Stimulated activated CD4-positive, alpha-beta T cell treated with anti-CD3 and anti-CD28 coated beads, Interleukin-12 subunit alpha, Interleukin-12 subunit beta, amount 100 ng/mL, for 48 hours (primary cell): ENCODE measurements around the gene EFS.
"Not testable (repeated sequence)": the region's sequence is repeated elsewhere in the genome, so short reads cannot be mapped to it uniquely, and the experiment has no call there.

ENCODE experiments used
- DNase-seq, 3 donors: peaks; one replicate each; pipeline ENCODE4 v3.0.0-alpha.2; 2020; ENCODE audit warnings: low read depth in 2 of 3, low spot score in 1 of 3

EFS gene

DNA sequence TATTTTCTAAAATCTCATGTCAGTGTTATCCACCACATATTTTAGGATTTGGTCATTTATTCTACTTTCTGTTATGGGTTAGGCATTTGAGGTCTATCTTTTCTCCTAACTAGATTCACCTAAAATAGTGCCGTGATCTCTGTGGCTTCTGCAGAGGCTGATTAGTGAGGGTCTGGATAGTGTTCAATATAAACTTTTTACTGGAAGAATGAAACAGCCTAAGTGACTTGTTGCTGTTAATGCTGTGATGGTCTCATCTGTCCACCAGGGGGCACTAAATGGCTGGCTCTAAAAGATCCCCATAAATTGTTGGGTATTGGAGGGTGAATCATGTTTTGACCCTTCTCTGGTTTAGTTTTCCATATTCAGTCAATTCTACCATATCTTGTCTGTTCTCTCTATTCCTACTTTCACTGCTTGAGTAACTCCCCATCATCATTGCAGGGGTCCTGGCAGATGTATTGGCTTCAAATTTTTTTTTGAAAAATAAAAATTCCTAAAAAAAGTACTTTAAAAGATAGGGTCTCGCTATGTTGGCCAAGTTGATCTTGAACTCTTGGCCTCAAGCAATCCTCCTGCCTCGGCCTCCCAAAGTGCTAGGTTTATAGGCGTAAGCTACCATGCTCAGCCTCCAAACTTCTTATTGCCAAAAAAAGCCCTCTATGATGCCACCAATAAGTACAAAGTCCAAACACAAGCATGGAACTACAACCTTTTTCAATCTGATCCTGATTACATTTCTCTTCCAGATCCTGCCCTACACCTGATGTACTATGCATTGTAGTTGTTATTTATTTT is 36.8 kb downstream of the EFS start:
- peak; percentile 52 to 70 (median 59) for DNase-seq

DNA sequence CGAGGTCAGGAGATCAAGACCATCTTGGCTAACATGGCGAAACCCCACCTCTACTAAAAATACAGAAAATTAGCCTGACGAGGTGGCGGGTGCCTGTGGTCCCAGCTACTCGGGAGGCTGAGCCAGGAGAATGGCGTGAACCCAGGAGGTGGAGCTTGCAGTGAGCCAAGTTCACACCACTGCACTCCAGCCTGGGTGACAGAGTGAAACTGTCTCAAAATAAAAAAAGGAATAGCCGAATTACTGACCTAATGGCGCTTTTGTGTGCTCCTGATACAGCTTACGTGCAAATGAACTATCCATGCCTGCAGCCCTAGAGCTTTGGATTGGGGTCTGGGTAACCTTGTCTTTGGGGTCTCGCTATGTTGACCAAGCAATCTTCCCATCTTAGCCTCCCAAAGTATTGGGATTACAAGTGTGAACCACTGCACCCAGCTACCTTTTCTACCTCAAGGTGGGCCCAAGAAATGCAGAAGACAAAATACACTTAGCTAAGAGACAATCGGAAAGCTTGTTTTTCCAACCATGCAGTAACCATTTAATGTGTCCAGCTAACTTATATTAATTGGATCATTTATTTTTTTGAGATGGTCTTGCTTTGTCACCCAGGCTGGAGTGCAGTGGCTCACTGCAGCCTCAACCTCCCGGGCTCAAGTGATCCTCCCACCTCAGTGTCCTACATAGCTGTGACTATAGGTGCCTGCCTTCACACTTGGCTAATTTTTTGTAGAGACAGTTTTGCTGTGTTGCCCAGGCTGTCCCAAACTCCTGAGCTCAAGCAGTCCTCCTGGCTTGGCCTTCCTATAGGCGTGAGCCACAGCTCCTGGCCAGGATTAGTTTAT is 38.3 kb downstream of the EFS start:
- no peak for DNase-seq

DNA sequence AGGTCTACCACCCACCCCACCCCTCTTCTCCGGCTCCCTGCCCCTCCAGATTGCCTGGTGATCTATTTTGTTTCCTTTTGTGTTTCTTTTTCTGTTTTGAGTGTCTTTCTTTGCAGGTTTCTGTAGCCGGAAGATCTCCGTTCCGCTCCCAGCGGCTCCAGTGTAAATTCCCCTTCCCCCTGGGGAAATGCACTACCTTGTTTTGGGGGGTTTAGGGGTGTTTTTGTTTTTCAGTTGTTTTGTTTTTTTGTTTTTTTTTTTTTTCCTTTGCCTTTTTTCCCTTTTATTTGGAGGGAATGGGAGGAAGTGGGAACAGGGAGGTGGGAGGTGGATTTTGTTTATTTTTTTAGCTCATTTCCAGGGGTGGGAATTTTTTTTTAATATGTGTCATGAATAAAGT is 39.2 kb downstream of the EFS start:
- not testable (repeated sequence) for DNase-seq

DNA sequence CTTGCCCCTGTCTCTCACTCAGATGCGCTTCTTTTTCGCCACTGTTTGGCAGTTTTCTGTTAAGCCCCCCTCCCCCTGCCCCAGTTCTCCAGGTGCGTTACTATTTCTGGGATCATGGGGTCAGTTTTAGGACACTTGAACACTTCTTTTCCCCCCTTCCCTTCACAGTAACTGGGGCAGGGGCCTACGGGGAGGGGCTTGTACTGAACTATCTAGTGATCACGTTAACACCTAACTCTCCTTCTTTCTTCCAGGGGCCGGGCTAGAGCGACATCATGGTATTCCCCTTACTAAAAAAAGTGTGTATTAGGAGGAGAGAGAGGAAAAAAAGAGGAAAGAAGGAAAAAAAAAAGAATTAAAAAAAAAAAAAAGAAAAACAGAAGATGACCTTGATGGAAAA is 40.0 kb downstream of the EFS start:
- no peak for DNase-seq

DNA sequence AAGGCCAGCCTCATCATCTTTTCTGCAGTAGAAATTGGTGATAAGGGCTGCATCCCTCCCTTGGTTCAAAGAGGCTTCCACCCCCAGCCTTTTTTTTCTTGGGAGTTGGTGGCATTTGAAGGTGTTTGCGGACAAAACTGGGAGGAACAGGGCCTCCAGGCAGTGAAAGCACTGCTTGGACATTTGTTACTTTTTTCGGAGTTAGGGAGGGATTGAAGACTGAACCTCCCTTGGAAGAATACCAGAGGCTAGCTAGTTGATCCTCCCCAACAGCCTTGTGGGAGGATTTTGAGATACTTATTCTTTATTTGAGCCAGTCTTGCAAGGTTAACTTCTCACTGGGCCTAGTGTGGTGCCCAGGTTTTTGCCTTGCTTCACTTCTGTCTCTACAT is 40.5 kb downstream of the EFS start:
- DNase-seq, result no peak

DNA sequence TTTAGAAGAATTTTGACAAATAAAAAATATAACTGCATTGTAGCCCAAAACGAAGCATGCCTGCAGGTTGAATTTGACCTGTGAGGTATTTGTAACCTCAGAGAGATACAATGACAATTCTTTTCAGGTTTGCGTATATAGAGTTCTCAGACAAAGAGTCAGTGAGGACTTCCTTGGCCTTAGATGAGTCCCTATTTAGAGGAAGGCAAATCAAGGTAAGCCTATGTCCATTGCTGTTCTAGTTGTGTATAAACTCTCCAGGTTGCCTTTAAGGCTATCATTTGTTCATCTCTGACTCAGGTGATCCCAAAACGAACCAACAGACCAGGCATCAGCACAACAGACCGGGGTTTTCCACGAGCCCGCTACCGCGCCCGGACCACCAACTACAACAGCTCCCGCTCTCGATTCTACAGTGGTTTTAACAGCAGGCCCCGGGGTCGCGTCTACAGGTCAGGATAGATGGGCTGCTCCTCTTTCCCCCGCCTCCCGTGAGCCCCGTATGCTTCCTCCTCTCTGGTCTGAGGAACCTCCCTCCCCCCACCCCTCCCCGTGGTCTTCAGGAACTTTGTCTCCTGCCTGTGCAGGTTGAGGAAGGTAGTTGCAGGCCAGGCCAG is 41.0 kb downstream of the EFS start:
- DNase-seq, result no peak

DNA sequence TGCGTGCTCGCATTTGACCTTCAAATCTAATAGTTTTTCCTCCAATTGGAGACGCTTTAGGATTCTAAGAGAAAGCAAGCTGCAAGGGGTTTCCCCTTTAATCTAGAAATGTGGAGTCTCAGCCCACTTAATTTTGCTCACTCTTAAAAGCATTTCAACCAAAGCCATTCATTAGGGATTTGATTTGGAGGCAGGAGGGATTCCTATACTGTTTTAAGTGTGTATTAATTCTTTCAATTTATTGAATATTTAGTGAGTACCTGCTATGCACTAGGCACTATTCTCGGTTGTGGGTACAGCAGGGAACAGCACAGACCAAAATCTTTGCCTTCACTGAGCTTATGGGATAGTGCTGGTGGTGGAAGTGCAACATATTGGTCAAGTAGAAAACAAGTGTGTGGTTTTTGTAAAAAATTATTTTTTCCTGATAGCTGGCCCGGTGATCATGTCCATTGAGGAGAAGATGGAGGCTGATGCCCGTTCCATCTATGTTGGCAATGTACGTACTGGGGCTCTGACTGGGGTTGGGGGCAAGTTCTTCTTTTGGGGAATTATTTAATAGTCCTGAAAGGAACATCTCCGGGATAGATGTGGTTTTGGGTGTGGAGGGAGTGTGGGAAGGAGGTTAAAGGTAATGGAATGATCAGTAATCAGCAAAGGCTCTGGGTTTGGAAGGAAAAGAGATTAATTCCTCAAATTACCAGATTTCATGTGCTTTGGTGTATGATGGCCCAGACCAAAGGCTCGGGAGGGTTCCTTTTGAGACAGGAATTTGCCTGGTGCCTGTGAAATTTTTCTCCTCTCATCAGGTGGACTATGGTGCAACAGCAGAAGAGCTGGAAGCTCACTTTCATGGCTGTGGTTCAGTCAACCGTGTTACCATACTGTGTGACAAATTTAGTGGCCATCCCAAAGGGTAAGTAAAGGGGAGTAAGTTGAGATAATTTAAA is 42.1 kb downstream of the EFS start:
- no peak for DNase-seq

DNA sequence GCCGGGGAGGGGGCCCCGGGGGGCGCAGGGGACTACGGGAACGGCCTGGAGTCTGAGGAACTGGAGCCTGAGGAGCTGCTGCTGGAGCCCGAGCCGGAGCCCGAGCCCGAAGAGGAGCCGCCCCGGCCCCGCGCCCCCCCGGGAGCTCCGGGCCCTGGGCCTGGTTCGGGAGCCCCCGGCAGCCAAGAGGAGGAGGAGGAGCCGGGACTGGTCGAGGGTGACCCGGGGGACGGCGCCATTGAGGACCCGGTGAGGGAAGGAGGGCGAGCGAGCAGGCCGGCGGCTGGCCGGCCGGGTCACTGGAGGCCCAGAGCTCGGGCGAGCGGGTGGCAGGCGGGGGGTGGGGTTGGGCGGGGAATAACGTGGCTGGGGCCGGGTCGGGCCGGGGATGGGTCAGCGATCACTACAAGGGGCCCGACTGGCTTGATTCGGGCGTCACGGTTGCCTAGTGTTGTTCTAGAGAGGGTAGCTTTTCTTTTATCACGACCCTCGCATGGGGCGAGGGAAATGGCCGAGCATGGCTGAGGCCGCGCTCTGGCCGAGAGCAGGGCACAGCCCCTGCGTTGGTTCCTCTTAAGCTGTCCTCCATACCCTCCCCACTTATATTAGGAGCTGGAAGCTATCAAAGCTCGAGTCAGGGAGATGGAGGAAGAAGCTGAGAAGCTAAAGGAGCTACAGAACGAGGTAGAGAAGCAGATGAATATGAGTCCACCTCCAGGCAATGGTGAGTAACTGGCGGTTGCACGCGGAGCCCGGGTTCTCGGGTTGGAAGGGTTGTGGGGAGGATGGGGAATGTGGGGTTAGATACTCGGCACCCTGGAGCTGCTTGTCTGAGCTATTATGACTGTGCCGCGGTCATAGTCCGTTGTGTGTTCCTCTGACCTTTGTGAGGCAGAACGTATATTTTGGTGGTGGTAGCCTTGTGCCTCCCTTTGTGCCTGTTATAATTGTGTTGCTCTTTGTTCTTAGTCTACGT is 43.1 kb downstream of the EFS start:
- peak; percentile 50 to 67 (median 56) for DNase-seq

DNA sequence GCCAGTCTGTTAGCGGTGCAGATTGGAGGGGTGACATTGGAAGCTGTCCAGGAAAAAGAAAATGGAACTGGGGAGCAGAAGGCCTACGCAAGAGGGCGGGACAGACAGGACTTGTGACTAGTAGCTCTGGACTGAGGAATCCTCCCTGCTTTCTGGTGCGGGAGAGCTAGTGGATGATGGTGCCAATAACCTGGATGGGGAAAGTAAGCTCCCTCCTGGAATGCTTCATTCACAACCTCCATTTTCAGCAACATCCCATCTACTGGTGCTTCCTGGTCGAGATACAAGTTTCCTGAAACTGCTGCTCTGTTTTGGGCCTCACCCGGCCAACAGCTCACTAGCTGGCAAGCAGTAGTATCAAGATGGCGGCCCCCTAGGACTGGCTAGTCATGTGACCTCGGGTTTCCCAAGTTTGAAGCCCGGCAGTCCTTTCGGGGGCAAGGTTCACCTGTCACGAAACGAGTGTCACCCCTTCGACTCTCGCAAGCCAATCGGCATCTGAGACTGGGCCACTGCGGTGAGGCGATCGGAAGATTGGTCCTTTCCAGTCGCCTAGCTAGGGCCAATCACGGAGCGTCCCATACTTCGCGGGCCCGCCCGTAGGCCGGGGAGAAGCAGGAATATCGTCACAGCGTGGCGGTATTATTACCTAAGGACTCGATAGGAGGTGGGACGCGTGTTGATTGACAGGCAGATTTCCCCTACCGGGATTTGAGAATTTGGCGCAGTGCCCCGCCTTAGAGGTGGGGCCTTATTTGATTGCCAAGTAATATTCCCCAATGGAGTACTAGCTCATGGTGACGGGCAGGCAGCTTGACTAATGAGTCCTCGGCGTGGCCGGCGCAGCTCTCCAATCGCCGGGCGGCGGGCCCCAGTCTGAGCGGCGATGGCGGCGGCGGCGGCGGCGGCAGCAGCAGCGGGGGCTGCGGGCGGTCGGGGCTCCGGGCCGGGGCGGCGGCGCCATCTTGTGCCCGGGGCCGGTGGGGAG is 44.1 kb downstream of the EFS start, which contains the start of gene PABPN1:
Gene PABPN1 (plus strand): TSS at position 874 of the 988 bp plus-strand sequence. CDS start 13 bp downstream, at position 887.
- peak; percentile 92 to 98 (median 93) for DNase-seq

DNA sequence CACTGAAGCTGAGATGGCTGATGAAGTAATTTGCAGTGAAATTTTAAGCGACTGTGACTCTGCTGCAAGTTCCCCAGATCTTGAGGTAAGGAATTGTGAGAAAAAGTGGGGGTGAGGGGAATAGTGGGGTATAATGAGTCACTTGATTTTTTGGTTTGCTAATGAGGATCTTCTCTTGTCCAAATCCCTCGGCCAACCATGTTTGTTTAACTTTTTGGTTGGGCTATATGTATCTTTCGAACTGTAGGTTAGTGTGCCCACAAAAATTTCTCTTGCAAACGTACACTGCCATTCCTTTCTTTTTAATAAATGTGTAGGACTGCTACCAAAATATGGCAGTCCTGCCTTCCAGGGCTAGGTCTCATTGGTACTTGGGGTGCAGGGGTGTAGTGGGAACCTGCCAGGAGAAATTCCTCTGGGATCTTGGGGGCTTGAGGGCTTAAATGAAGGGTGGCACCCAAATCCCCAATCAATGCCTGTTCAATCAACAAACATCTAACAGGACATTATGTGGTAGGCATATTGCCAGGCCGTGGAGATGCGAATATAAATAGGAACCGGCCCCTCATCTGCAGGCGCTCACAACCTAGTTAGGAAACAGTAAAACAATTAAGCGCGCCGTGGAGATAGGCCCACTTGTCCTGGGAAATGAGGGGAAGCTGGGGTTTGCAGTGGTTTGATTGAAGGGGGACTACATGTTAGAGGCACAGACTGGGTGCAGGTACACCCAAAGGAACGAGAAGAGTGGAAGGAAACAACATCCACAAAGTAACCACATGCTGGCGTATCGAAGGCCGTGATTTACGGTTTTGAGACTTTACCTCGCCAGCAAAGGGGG is 45.0 kb downstream of the EFS start:
- DNase-seq, result no peak

DNA sequence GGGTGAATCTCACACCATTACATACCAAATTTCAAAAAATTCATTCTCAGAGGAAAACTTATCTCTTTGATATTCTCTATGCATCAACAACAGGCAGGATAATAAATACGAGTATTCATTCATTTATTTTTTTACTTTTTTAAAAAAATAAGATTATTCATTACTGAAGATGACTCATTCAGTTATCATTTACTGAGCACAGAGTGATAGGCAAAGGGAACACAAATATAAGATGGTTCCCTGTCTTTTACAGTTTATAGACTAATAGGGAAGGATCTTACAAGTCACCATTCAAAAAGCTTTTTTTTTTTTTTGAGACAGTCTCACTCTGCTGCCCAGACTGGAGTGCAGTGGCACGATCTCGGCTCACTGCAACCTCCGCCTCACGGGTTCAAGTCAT is 48.7 kb downstream of the EFS start:
- no peak for DNase-seq

DNA sequence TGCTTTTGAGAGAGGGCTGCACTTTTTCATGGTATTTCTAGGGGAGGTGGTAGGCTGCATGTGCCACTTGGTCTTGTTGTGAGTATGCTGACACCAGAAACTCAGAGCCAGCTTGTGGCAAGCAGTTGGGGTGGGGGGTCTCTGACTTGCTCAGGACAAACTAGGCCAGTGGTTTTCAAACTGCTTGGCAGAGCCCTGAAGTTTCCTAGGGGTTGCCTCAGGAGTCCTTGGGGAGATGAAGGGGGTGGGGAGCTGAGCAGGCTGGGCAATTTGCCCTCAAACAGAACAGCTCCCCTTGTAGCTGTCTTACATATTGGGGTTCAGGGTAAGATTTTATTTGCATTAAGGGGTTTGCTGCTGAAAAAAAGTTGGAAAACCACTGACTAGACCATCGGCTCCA is 54.4 kb downstream of the EFS start:
- DNase-seq, result no peak

DNA sequence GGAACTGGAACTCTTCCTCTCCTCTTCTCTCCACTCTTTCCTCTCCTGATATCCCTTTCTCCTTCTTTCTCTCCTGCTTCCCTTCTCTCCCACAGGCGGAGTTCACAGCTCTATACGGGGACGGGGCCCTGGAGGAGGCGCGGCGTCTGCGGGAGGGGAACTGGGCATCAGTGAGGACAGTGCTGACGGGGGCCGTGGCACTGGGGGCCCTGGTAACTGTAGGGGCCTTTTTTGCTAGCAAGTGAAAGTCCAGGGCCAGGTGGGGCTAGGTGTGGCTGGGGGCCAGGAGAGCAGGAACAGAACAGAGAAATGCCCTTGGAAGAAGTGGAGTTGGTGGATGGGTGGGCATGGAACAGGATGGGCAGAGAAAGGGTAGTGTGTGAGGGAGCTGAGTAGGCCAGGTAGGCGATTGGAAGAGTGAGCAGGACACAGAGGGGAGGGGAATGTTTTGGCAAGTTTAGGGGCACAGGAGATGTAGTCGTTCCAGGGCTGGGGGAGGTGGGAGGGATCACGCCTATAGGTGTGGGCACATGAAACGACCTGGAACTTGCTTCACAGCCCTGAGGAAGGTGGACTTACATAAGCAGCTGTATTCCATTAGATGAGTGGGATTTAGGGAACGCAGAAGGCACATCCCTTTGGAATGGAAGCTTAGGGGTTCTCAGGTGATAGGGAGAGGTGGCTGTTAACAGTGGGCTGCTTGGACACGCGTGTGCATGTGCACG is 56.1 kb downstream of the EFS start:
- no peak for DNase-seq

DNA sequence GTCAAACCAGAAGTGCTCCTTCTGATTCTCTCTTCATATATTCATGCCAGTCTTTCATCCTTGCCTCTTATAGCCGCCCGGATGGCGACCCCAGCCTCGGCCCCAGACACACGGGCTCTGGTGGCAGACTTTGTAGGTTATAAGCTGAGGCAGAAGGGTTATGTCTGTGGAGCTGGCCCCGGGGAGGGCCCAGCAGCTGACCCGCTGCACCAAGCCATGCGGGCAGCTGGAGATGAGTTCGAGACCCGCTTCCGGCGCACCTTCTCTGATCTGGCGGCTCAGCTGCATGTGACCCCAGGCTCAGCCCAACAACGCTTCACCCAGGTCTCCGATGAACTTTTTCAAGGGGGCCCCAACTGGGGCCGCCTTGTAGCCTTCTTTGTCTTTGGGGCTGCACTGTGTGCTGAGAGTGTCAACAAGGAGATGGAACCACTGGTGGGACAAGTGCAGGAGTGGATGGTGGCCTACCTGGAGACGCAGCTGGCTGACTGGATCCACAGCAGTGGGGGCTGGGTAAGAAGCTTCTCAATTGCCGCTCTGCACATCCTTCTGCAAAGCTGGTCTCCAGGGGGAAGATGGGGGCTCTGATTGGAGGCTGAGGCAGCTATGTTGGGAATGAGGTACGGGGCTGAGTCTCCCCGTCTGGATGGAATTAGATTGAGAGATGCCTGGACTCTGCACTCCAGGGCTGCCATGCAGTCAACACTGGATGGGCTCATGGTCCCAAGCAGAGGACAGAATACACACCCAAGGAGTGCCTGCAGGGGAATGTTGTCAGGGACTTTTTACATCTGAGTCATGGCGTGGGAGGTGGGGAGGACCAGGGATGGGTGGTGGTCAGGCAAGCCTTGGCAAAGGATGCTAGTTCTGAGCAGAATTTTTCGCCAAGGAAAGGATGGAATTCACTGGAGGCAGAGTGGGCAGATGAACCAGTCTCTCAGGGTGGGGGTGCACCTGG is 57.0 kb downstream of the EFS start:
- no peak for DNase-seq

DNA sequence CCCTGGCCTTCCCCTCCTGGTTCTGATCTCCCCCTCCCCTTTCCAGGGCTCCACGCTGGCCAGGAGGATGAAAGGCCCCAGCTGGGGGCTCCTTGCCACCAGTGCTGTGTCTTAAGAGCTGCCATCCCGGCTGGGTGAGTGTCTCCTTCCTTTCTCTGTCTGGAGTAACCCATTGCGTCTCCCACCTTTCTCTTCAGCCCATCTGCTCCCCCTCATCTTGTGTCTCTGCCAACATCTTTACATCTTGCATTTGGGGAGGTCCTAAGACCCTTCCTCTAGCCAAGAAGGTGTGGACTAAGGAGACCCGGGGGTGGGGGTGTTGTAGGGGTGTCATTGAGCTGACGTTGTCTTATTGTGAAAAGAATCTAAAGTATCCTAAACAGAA is 57.8 kb downstream of the EFS start:
- no peak for DNase-seq
